SH-SY5Y (cell line): ENCODE measurements around the gene DHX15.

Experiments used
- GATA2 ChIP-seq: IDR thresholded peaks from 2 replicates; pipeline ENCODE4 v1.6.1; 2011; ENCODE audit warnings: mild to moderate bottlenecking, low read depth, low read length
- GATA3 ChIP-seq: IDR thresholded peaks from 2 replicates; pipeline ENCODE4 v1.6.1; 2011; ENCODE audit warnings: low read depth, mild to moderate bottlenecking, low read length, moderate library complexity

- no peak for TF ChIP-seq GATA2
- no peak for TF ChIP-seq GATA3
Observed at GRCh38 chr4:24529555-24529954, 54.8 kb downstream of the DHX15 start.
